Cardiac muscle cell (in vitro differentiated cells and primary cell): ENCODE data around the gene MAGEB17. TPM values are rescaled to one million over a fixed set of nuclear protein-coding genes. Genes with fewer than 3 reads are reported as not detected.
"Not testable (repeated sequence)": the region's sequence is repeated elsewhere in the genome, so short reads cannot be mapped to it uniquely, and the experiment has no call there.

Experiments
- DNase-seq, 2 donors: peaks; one replicate each; pipeline versions ENCODE4 v3.0.0 to v3.0.0-alpha.2; 2010 to 2017; ENCODE audit warnings: low read depth in 1 of 2, low spot score in 1 of 2
- H3K27ac ChIP-seq: fragments of 200-600 bp; sonication (generic); 2 replicates; pipeline ENCODE4 v1.5.1; 2016
- H3K27me3 ChIP-seq: fragments of 200-600 bp; sonication (generic); 2 replicates; pipeline ENCODE4 v1.6.0; 2016; ENCODE audit warnings: control low read depth
- H3K36me3 ChIP-seq: fragments of 200-600 bp; sonication (generic); 2 replicates; pipeline ENCODE4 v1.5.1; 2016; ENCODE audit warnings: control low read depth
- H3K4me1 ChIP-seq: fragments of 200-600 bp; sonication (generic); 2 replicates; pipeline ENCODE4 v1.8.1; 2017; ENCODE audit warnings: low read depth, mild to moderate bottlenecking, mixed run types
- H3K4me3 ChIP-seq: fragments of 200-600 bp; sonication (generic); 2 replicates; pipeline ENCODE4 v1.5.1; 2016; ENCODE audit warnings: mild to moderate bottlenecking
- H3K9me3 ChIP-seq: fragments of 200-600 bp; sonication (generic); 2 replicates; pipeline ENCODE4 v1.5.1; 2017; ENCODE audit warnings: low read depth, mild to moderate bottlenecking, control low read depth
- CTCF ChIP-seq: IDR thresholded peaks from 2 replicates; pipeline ENCODE4 v1.5.1; 2012; ENCODE audit warnings: low read depth, mild to moderate bottlenecking, low read length
- polyA plus RNA-seq: library from polyadenylated mRNA; unstranded; fragments of >200 nt; fragmentation: Nextera tagmentation; extraction: Ambion mirVana; gene quantifications from 2 replicates; pipeline ENCODE4 v1.2.1, GENCODE V29; 2016
- total RNA-seq: library from RNA; depleted of rRNA; stranded (reverse); fragments of >200 nt; gene quantifications from 2 replicates; pipeline ENCODE4 v1.2.3, GENCODE V29; 2016

MAGEB17 gene
- total and polyA plus RNA-seq, 2 experiments from 2014 or later = 0.22 TPM; not detected in 1

GRCh38 chrX:16143968-16144367 lies 23.3 kb upstream of the MAGEB17 start:
- no peaks in the 10 kb centered on the region for H3K36me3 ChIP-seq
- no peaks in the 10 kb centered on the region for H3K9me3 ChIP-seq
- H3K27me3 ChIP-seq = no peaks in the 10 kb centered on the region
- DNase-seq = no peak
- TF ChIP-seq CTCF = no peak
- no peaks in the 10 kb centered on the region for H3K4me1 ChIP-seq
- H3K27ac ChIP-seq = no peak overlapping the region
- H3K4me3 ChIP-seq = no peak overlapping the region

GRCh38 chrX:16144420-16144819 lies 22.9 kb upstream of the MAGEB17 start:
- Histone ChIP-seq H3K27me3 (no peaks in the 10 kb centered on the region), H3K9me3 (no peaks in the 10 kb centered on the region), H3K4me1 (no peaks in the 10 kb centered on the region), H3K27ac (no peak overlapping the region), H3K4me3 (no peak overlapping the region), H3K36me3 (no peaks in the 10 kb centered on the region)
- TF ChIP-seq CTCF = no peak
- no peak for DNase-seq

GRCh38 chrX:16145093-16145492 lies 22.2 kb upstream of the MAGEB17 start:
- H3K9me3 ChIP-seq, H3K36me3 ChIP-seq, H3K27ac ChIP-seq, H3K27me3 ChIP-seq, H3K4me1 ChIP-seq, H3K4me3 ChIP-seq, DNase-seq: not testable (repeated sequence)

GRCh38 chrX:16145656-16146055 lies 21.6 kb upstream of the MAGEB17 start:
- Histone ChIP-seq H3K27ac (no peak overlapping the region), H3K9me3 (no peaks in the 10 kb centered on the region), H3K27me3 (no peaks in the 10 kb centered on the region), H3K4me1 (no peaks in the 10 kb centered on the region), H3K36me3 (no peaks in the 10 kb centered on the region), H3K4me3 (no peak overlapping the region)
- TF ChIP-seq CTCF = no peak
- no peak for DNase-seq

GRCh38 chrX:16148896-16149295 lies 18.4 kb upstream of the MAGEB17 start:
- no peak for DNase-seq
- no peaks in the 10 kb centered on the region for H3K4me1 ChIP-seq
- H3K9me3 ChIP-seq = no peaks in the 10 kb centered on the region
- H3K36me3 ChIP-seq = no peaks in the 10 kb centered on the region
- no peak overlapping the region for H3K4me3 ChIP-seq
- no peak for TF ChIP-seq CTCF
- H3K27ac ChIP-seq = no peak overlapping the region
- H3K27me3 ChIP-seq = no peaks in the 10 kb centered on the region

- no peaks in the 10 kb centered on the region for H3K36me3 ChIP-seq
- DNase-seq = no peak
- H3K4me3 ChIP-seq = no peak overlapping the region
- no peaks in the 10 kb centered on the region for H3K9me3 ChIP-seq
- no peaks in the 10 kb centered on the region for H3K27me3 ChIP-seq
- no peaks in the 10 kb centered on the region for H3K4me1 ChIP-seq
- TF ChIP-seq CTCF = no peak
- H3K27ac ChIP-seq = no peak overlapping the region
These were observed 11.6 kb upstream of the MAGEB17 start for GRCh38 chrX:16155581-16156096.
